K562 (cell line): ENCODE measurements around the gene POLR3K. TPM values are rescaled to one million over a fixed set of nuclear protein-coding genes. Genes with fewer than 3 reads are reported as not detected.
A peak's percentile ranks its signal among the peaks of the same experiment; 100 is the strongest.

ENCODE experiments used
- CCAR2 ChIP-seq: fragments of 200-400 bp; formaldehyde crosslinking; IDR thresholded peaks from 2 replicates; pipeline ENCODE4 v1.6.1; 2017; ENCODE audit warnings: mild to moderate bottlenecking, low read depth, low read length
- DPF2 ChIP-seq: fragments of 450-650 bp; IDR thresholded peaks from 2 replicates; pipeline ENCODE4 v1.6.1; 2016
- HDAC1 ChIP-seq, 2 experiments: fragments of 450-650 bp; IDR thresholded peaks; 2 replicates each; pipeline ENCODE4 v1.6.1; 2016 to 2017; ENCODE audit warnings: inconsistent platforms in 1 of 2, mild to moderate bottlenecking in 1 of 2, moderate library complexity in 1 of 2
- MYC ChIP-seq, 2 experiments: fragments of 250-450 bp in 1 of 2; sonication (Bioruptor Pico) in 1 of 2; IDR thresholded peaks; 2 replicates each; pipeline versions ENCODE4 v1.5.1 to v1.6.1; 2012 to 2021; ENCODE audit warnings: low read depth in 2 of 2, borderline replicate concordance in 1 of 2, improper control_type of control experiment in 1 of 2, low read length in 1 of 2, mild to moderate bottlenecking in 1 of 2, moderate library complexity in 1 of 2
- NELFE ChIP-seq: IDR thresholded peaks from 2 replicates; pipeline ENCODE4 v1.6.1; 2011; ENCODE audit warnings: mild to moderate bottlenecking; ENCODE audit not compliant: insufficient read depth, insufficient read length
- NONO ChIP-seq, 2 experiments: fragments of 200-400 bp in 1 of 2; fragments of 450-650 bp in 1 of 2; formaldehyde crosslinking in 1 of 2; IDR thresholded peaks; 2 replicates each; pipeline ENCODE4 v1.6.1; 2017; ENCODE audit warnings: low read depth in 2 of 2, mild to moderate bottlenecking in 2 of 2, moderate library complexity in 2 of 2, low read length in 1 of 2
- POLR2A ChIP-seq: fragments of 450-650 bp; conservative IDR thresholded peaks from 2 replicates; pipeline ENCODE4 v1.6.1; 2016
- XRCC3 ChIP-seq: fragments of 450-650 bp; IDR thresholded peaks from 2 replicates; pipeline ENCODE4 v1.6.1; 2017; ENCODE audit warnings: mild to moderate bottlenecking, moderate library complexity
- YBX1 ChIP-seq: fragments of 450-650 bp; IDR thresholded peaks from 2 replicates; pipeline ENCODE4 v1.7.1; 2016; ENCODE audit warnings: mild to moderate bottlenecking
- polyA plus RNA-seq, 8 experiments: library from polyadenylated mRNA; depleted of rRNA in 4 of 8; stranded (reverse) in 5 of 8; unstranded in 3 of 8; fragments of >200 nt; fragmentation: Nextera tagmentation in 2 of 8; fragmentation: Illumina TruSeq in 1 of 8; extraction: Ambion mirVana in 2 of 8; extraction: Trizol in 1 of 8; gene quantifications; 2 replicates each; pipeline versions ENCODE4 v1.2.1 to v1.2.3, GENCODE V29; 2011 to 2014; ENCODE audit warnings: inconsistent platforms in 1 of 8, missing spikeins in 1 of 8
- total RNA-seq, 7 experiments: library from RNA; depleted of rRNA in 6 of 7; stranded (reverse); fragments of >200 nt in 6 of 7; fragmentation: Illumina TruSeq in 2 of 7; extraction: Trizol in 2 of 7; gene quantifications; 2 replicates each; pipeline versions ENCODE4 v1.2.1 to v1.2.3, GENCODE V29; 2011 to 2021; ENCODE audit warnings: low replicate concordance in 1 of 7
- TF ChIP-seq, protein P1 (sequence below), 2 experiments: IDR thresholded peaks; 2 replicates each; pipeline ENCODE4 v1.6.1; 2012; ENCODE audit warnings: improper control_type of control experiment in 2 of 2, low read depth in 2 of 2, low read length in 2 of 2, borderline replicate concordance in 1 of 2
- TF ChIP-seq, protein P2 (sequence below): IDR thresholded peaks from 2 replicates; pipeline ENCODE4 v1.6.1; 2012; ENCODE audit warnings: low read depth, low read length, improper control_type of control experiment, borderline replicate concordance
- TF ChIP-seq, protein P3 (sequence below): sonication (generic); formaldehyde crosslinking; IDR thresholded peaks from 2 replicates; pipeline ENCODE4 v1.9.0; 2022; ENCODE audit warnings: mild to moderate bottlenecking, missing genetic modification reagents

Gene POLR3K
- total and polyA plus RNA-seq, 9 of the 15 experiments (the other 6 are each of a cell fraction or from before 2014, with no cell fraction given) = 42.1 to 315 (median 86.7) TPM

DNA sequence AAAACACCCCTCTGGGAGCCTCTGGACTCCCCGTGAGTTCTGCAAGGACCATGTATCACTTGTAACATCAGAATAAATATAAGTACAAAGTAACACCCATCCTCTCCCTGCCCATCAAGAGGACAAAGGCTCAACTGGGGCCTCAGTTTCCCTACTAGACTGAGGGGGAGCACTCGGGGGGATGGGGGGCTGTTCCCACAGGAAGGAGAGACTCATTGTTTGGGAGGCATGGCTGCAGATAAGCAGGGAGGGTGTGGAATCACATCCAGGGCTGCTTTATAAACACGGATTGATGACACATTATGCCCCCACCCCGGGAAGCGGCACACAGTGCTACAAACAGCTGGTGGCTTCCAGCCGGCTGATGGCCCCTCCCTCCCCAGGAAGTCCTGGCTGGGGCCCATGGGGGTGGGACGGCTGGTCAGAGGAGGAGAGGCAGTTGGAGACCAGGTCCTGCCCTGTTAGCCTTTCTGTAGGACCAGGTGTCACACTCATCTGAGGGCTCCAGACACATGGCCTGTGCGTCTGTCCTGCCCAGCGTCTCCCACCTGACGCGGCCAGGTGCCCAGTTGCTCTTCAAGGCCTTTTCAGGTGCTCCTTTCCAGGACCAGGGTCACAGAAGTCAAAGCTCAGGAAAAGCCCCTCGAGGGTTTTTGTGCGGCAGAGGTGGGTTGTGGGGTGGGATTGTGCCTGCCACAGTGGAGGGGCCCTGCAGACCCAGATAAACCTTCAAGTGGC is 23.3 kb upstream of the POLR3K start (continued):
- TF ChIP-seq YBX1 (no peak), HDAC1 (IDR thresholded peaks at IDR 0.05) (peak in 1 of 2 experiments; percentile 49; a peak in 2 of 4 replicates), NONO (IDR thresholded peaks at IDR 0.05; ENCODE audit: low read depth in 2 of 2, low read length in 1 of 2) (0 out of 4 replicates have a peak, but pooled peaks of 1 of the 2 experiments have one; percentile 35), CCAR2 (no peak), NELFE (no peak), XRCC3 (no peak), MYC (IDR thresholded peaks at IDR 0.05; ENCODE audit: low read depth, low read length) (peak; percentile 8; the same call in 1 of the 2 replicates), MYC (CRISPR knock-in tag; IDR thresholded peaks at IDR 0.05; ENCODE audit: borderline replicate concordance, low read depth) (no peak), POLR2A (peak; percentile 40; the same call in 1 of the 2 replicates), DPF2 (peak; percentile 37; the same call in 1 of the 2 replicates)
- TF ChIP-seq, protein P1, sequence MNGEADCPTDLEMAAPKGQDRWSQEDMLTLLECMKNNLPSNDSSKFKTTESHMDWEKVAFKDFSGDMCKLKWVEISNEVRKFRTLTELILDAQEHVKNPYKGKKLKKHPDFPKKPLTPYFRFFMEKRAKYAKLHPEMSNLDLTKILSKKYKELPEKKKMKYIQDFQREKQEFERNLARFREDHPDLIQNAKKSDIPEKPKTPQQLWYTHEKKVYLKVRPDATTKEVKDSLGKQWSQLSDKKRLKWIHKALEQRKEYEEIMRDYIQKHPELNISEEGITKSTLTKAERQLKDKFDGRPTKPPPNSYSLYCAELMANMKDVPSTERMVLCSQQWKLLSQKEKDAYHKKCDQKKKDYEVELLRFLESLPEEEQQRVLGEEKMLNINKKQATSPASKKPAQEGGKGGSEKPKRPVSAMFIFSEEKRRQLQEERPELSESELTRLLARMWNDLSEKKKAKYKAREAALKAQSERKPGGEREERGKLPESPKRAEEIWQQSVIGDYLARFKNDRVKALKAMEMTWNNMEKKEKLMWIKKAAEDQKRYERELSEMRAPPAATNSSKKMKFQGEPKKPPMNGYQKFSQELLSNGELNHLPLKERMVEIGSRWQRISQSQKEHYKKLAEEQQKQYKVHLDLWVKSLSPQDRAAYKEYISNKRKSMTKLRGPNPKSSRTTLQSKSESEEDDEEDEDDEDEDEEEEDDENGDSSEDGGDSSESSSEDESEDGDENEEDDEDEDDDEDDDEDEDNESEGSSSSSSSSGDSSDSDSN (IDR thresholded peaks at IDR 0.05; ENCODE audit: borderline replicate concordance in 1 of 2, low read depth in 2 of 2, low read length in 2 of 2) = 0 out of 4 replicates have a peak, but pooled peaks of 1 of the 2 experiments have one; percentile 45
- TF ChIP-seq, protein P2, sequence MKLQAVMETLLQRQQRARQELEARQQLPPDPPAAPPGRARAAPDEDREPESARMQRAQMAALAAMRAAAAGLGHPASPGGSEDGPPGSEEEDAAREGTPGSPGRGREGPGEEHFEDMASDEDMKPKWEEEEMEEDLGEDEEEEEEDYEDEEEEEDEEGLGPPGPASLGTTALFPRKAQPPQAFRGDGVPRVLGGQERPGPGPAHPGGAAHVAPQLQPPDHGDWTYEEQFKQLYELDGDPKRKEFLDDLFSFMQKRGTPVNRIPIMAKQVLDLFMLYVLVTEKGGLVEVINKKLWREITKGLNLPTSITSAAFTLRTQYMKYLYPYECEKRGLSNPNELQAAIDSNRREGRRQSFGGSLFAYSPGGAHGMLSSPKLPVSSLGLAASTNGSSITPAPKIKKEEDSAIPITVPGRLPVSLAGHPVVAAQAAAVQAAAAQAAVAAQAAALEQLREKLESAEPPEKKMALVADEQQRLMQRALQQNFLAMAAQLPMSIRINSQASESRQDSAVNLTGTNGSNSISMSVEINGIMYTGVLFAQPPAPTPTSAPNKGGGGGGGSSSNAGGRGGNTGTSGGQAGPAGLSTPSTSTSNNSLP = 0 out of 2 replicates have a peak, but pooled peaks have one; percentile 14
- TF ChIP-seq, protein P3, sequence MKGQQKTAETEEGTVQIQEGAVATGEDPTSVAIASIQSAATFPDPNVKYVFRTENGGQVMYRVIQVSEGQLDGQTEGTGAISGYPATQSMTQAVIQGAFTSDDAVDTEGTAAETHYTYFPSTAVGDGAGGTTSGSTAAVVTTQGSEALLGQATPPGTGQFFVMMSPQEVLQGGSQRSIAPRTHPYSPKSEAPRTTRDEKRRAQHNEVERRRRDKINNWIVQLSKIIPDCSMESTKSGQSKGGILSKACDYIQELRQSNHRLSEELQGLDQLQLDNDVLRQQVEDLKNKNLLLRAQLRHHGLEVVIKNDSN = no peak
